Psoas muscle (tissue), 8 donors: ENCODE results near the gene SLC16A11. TPM values are rescaled to one million over a fixed set of nuclear protein-coding genes. Genes with fewer than 3 reads are reported as not detected.

Experiments used
- ATAC-seq, 4 donors: fragments of 200-7000 bp; cut with Tn5 transposase; one replicate each; pipeline ENCODE4 v1.9.1; 2020; ENCODE audit warnings: moderate library complexity in 3 of 4, mild to moderate bottlenecking in 2 of 4
- DNase-seq, 2 donors: peaks; one replicate each; pipeline ENCODE4 v3.0.0-alpha.2; 2020
- H3K27ac ChIP-seq: fragments of 200-600 bp; one replicate; pipeline ENCODE4 v1.8.0; 2022
- H3K27me3 ChIP-seq, 3 donors: fragments of 200-600 bp in 1 of 3; one replicate each; pipeline versions ENCODE4 v1.6.1 to v1.8.0; 2013 to 2022; ENCODE audit warnings: low read length in 2 of 3, mild to moderate bottlenecking in 2 of 3, moderate library complexity in 1 of 3; ENCODE audit not compliant: insufficient read depth in 3 of 3
- H3K36me3 ChIP-seq, 2 donors: fragments of 200-600 bp in 1 of 2; one replicate each; pipeline versions ENCODE4 v1.6.1 to v1.8.0; 2013 to 2022; ENCODE audit warnings: low read depth in 1 of 2, mild to moderate bottlenecking in 1 of 2, moderate library complexity in 1 of 2; ENCODE audit not compliant: insufficient read depth in 1 of 2
- H3K4me1 ChIP-seq: fragments of 200-600 bp; one replicate; pipeline ENCODE4 v1.8.0; 2022
- H3K4me3 ChIP-seq: fragments of 200-600 bp; one replicate; pipeline ENCODE4 v1.8.0; 2022; ENCODE audit warnings: mild to moderate bottlenecking
- H3K9me3 ChIP-seq: fragments of 200-600 bp; one replicate; pipeline ENCODE4 v1.8.0; 2022
- WGBS, 3 donors: extraction: QIAGEN DNeasy Blood & Tissue Kit; methylation state at CpG; one replicate each; pipeline versions ENCODE4 v1.1.6 to v1.1.7; 2013; 5-methylcytosine and 5-hydroxymethylcytosine counted together
- intact Hi-C, 2 donors: fragments of 100-400 bp; cut with DNase I; formaldehyde crosslinking; loops; one replicate each; pipeline versions ENCODE4 v1.11.0 to v1.14.2; 2022
- polyA plus RNA-seq, 3 donors: library from polyadenylated mRNA; stranded (reverse); fragments of 200-250 nt; gene quantifications; one replicate each; pipeline ENCODE4 v1.2.3, GENCODE V29; 2013
- total RNA-seq, 4 donors: library from RNA; stranded (reverse); fragmentation: NEBNext Ultra II Directional in 2 of 4; extraction: Animal tissue kit (Norgen Biotek cat#: 25700) in 2 of 4; gene quantifications; one replicate each; pipeline versions ENCODE4 v1.2.1 to v1.2.4, GENCODE V29; 2021 to 2023
- TF ChIP-seq, protein P1 (sequence below): fragments of 200-600 bp; IDR thresholded peaks from one replicate; pipeline ENCODE4 v1.8.0; 2022; ENCODE audit warnings: antibody characterized with exemption
- donor health status: healthy with polysubstance abuse.
- donor health status: DM: no; HTN: no; CAD: no; lungs with moderate emphysema.
- donor health status: Bipolar disorder and iron deficiency.
- donor health status: healthy.
- donor health status: DM: yes; HTN: yes; CAD: no.
- donor health status: DM: no; HTN: no; CAD: no.
- donor health status: DM: no; HTN: no; CAD: no.
- donor health status: DM: yes; HTN: yes; CAD: no.

SLC16A11 gene
- total and polyA plus RNA-seq, 7 donors: 0.34 to 1.2 (median 0.42) TPM; not detected in 2

DNA sequence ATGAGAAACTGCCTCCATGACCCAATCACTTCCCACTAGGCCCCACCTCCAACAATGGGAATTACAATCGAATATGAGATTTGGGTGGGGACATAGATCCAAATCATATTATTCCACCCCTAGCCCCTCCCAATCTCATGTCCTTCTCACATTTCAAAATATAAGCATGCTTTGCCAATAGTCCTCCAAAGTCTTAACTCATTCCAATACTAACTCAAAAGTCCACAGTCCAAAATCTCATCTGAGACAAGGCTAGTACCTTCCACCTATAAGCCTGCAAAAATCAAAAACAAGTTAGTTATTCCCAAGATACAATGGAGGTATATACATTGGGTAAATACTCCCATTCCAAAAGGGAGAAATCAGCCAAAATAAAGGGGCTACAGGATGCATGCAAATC, 23.3 kb upstream of the SLC16A11 start:
- intact Hi-C loops: no loop called here

DNA sequence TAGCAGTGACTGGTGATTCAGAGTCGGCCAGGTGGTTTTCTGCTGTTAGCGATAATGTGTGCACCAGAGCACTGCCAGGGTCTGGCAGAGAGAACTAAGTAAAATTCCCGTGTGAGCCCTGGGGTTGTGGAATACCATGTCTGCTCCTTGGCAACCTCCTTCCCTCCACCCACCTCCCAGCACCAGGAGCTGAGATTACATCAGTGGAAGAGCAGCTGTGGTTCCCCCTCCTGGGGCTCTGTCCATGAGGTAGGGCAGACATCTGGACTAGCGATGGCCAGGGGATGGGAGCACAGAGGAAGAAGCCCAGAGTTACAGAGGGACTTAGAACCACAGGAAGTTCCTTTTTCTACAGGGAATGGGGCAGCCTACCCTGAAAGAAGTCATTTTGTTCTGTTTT, 20.4 kb upstream of the SLC16A11 start:
- TF ChIP-seq, protein P1, sequence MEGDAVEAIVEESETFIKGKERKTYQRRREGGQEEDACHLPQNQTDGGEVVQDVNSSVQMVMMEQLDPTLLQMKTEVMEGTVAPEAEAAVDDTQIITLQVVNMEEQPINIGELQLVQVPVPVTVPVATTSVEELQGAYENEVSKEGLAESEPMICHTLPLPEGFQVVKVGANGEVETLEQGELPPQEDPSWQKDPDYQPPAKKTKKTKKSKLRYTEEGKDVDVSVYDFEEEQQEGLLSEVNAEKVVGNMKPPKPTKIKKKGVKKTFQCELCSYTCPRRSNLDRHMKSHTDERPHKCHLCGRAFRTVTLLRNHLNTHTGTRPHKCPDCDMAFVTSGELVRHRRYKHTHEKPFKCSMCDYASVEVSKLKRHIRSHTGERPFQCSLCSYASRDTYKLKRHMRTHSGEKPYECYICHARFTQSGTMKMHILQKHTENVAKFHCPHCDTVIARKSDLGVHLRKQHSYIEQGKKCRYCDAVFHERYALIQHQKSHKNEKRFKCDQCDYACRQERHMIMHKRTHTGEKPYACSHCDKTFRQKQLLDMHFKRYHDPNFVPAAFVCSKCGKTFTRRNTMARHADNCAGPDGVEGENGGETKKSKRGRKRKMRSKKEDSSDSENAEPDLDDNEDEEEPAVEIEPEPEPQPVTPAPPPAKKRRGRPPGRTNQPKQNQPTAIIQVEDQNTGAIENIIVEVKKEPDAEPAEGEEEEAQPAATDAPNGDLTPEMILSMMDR: no peak
- Histone ChIP-seq H3K27ac (no peak overlapping the region), H3K4me1 (no peaks in the 10 kb centered on the region), H3K4me3 (no peak overlapping the region), H3K36me3 (no peaks in the 10 kb centered on the region), H3K9me3 (no peaks in the 10 kb centered on the region), H3K27me3 (peaks cover 0 to 33% (median 3%) of the 10 kb centered on the region in 3 donors)
- intact Hi-C loops: no loop called here
- peak in 1 of 2 donors; percentile 63 for DNase-seq
- ATAC-seq: peak in 1 of 4 donors; percentile 53
- 23 to 29% (median 28%) methylated on average over 4 of the region's 4 CpGs for WGBS, 3 donors

More for the DNA sequence above, 23.3 kb upstream of the SLC16A11 start:
- DNase-seq: no peak
- no peaks in the 10 kb centered on the region for H3K9me3 ChIP-seq
- no peak overlapping the region for H3K4me3 ChIP-seq
- WGBS, 3 donors: 36 to 61% (median 45%) methylated on average over 1 of the region's 1 CpG
- no peaks in the 10 kb centered on the region for H3K36me3 ChIP-seq
- H3K27me3 ChIP-seq: peaks cover 0 to 19% (median 3%) of the 10 kb centered on the region in 3 donors
- H3K27ac ChIP-seq: no peak overlapping the region
- ATAC-seq: no peak
- TF ChIP-seq, protein P1: no peak
- no peaks in the 10 kb centered on the region for H3K4me1 ChIP-seq

DNA sequence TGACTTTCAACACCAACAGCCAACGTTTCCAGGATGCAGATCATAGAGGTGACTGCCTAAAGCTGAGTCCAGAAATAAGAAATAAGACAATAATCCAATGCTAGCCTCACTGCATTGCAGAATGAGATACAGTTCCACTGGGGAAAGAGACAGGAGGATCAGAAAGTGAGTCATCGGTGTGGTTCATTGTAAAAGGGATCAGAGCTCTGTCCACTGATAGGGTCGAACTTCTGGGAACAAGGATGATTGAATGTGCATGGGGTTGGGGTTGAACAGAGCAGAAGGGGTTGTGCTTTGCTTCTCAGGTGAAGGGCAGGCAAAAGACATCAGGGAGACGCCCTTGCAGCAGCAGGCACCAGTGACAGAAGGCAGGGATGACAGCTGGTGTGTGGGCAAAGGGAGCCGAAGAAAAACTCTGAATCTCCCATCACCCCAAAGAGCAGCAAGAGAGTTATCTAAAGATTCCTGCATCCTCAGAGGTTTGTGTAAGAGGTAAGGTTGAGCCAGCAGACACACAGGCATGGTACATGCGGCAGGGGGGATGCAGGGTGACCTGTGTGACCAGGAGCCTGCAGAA, 19.7 kb upstream of the SLC16A11 start:
- TF ChIP-seq, protein P1: no peak
- Histone ChIP-seq H3K27me3 (peaks cover 0 to 33% (median 3%) of the 10 kb centered on the region in 3 donors), H3K4me3 (no peak overlapping the region), H3K36me3 (no peaks in the 10 kb centered on the region), H3K9me3 (no peaks in the 10 kb centered on the region), H3K27ac (no peak overlapping the region), H3K4me1 (no peaks in the 10 kb centered on the region)
- WGBS, 3 donors: 37 to 48% (median 38%) methylated on average over 6 of the region's 6 CpGs
- DNase-seq (no peak), ATAC-seq (no peak)
- intact Hi-C loops: no loop called here

DNA sequence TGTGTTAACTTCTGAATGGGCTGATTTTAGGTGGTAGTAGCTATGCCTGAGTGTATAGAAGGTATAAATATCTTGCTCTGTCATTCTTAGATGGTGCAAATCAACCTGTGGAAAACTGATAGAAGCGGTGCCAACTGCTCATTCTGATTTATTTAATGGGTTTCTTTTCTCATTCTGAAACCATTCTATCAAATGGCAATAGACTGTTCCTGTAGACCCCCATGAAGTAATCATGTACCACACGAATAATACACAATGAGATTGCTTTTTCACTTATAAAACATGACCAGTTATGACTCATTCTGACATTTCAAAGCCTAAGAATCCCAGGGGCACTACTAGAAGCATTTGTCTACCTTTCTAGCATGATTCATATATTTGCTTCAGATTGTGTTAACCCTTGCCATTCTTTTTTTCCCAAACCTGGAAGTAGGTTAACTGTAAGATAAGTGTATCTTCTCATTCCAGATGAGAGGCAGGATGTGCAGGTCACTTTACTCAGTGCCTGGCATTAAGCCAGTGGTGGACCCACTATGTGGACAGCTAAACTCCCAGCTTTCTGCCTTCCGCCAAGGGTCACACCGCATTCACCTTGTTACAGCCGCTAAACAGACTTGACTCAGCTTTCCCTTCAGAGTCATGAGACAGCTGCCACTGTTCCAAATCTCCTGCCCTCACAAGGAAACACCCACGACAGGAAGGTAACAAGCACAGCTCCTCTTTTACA, 16.4 kb upstream of the SLC16A11 start:
- no peak for DNase-seq
- Histone ChIP-seq H3K36me3 (no peaks in the 10 kb centered on the region), H3K27me3 (peaks cover 0 to 33% (median 0%) of the 10 kb centered on the region in 3 donors), H3K4me1 (no peaks in the 10 kb centered on the region), H3K4me3 (no peak overlapping the region), H3K9me3 (no peaks in the 10 kb centered on the region), H3K27ac (no peak overlapping the region)
- TF ChIP-seq, protein P1: no peak
- intact Hi-C loops: no loop called here
- 42 to 49% (median 47%) methylated on average over 6 of the region's 6 CpGs for WGBS, 3 donors
- ATAC-seq: no peak
